ENCODE measurements around the gene SPART. TPM values are rescaled to one million over a fixed set of nuclear protein-coding genes. Genes with fewer than 3 reads are reported as not detected.
"Not testable (repeated sequence)": the region's sequence is repeated elsewhere in the genome, so short reads cannot be mapped to it uniquely, and the experiment has no call there.

SPART gene
- total RNA-seq, 1 donor = 102 TPM

- peaks cover 52% of the 10 kb centered on the region for H3K36me3 ChIP-seq (ENCODE audit: insufficient read depth, low read length)
- no peak overlapping the region for H2AFZ ChIP-seq (ENCODE audit: low read length)
- no peaks in the 10 kb centered on the region for H4K20me1 ChIP-seq (ENCODE audit: insufficient read depth, low read length)
- no peaks in the 10 kb centered on the region for H3K27me3 ChIP-seq (ENCODE audit: insufficient read depth, low read length)
- H3K4me3 ChIP-seq (ENCODE audit: insufficient read depth, low read length) = no peak overlapping the region
- peak overlapping the region; percentile 23 for H3K27ac ChIP-seq (ENCODE audit: low read depth, low read length)
- H3K4me2 ChIP-seq (ENCODE audit: insufficient read depth, low read length) = no peak overlapping the region
- peaks cover 62% of the 10 kb centered on the region for H3K79me2 ChIP-seq (ENCODE audit: insufficient read depth, low read length)
- no peak for DNase-seq (ENCODE audit: insufficient read length, low spot score, missing footprints)
- peaks cover 12% of the 10 kb centered on the region for H3K4me1 ChIP-seq (ENCODE audit: insufficient read depth, low read length)
- TF ChIP-seq, protein P1, sequence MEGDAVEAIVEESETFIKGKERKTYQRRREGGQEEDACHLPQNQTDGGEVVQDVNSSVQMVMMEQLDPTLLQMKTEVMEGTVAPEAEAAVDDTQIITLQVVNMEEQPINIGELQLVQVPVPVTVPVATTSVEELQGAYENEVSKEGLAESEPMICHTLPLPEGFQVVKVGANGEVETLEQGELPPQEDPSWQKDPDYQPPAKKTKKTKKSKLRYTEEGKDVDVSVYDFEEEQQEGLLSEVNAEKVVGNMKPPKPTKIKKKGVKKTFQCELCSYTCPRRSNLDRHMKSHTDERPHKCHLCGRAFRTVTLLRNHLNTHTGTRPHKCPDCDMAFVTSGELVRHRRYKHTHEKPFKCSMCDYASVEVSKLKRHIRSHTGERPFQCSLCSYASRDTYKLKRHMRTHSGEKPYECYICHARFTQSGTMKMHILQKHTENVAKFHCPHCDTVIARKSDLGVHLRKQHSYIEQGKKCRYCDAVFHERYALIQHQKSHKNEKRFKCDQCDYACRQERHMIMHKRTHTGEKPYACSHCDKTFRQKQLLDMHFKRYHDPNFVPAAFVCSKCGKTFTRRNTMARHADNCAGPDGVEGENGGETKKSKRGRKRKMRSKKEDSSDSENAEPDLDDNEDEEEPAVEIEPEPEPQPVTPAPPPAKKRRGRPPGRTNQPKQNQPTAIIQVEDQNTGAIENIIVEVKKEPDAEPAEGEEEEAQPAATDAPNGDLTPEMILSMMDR (IDR thresholded peaks at IDR 0.05; ENCODE audit: extremely low read depth, low read depth, low read length) = no peak
- H3K9me3 ChIP-seq (ENCODE audit: low read depth, low read length) = no peaks in the 10 kb centered on the region
These were observed 16.8 kb downstream of the SPART start for GRCh38 chr13:36329361-36329760.

- Histone ChIP-seq H3K4me3 (ENCODE audit: insufficient read depth, low read length) (no peak overlapping the region), H3K36me3 (ENCODE audit: insufficient read depth, low read length) (peaks cover 53% of the 10 kb centered on the region)
- TF ChIP-seq, protein P1 (IDR thresholded peaks at IDR 0.05; ENCODE audit: extremely low read depth, low read depth, low read length) = no peak
These were observed 17.4 kb downstream of the SPART start for GRCh38 chr13:36328821-36329220.

GRCh38 chr13:36325912-36326311 lies 20.3 kb downstream of the SPART start:
- H3K79me2 ChIP-seq (ENCODE audit: insufficient read depth, low read length) = peaks cover 34% of the 10 kb centered on the region
- H3K27me3 ChIP-seq (ENCODE audit: insufficient read depth, low read length) = no peaks in the 10 kb centered on the region
- H4K20me1 ChIP-seq (ENCODE audit: insufficient read depth, low read length) = peaks cover 2% of the 10 kb centered on the region
- no peak for DNase-seq (ENCODE audit: insufficient read length, low spot score, missing footprints)
- H3K4me3 ChIP-seq (ENCODE audit: insufficient read depth, low read length) = no peak overlapping the region
- no peak overlapping the region for H3K4me2 ChIP-seq (ENCODE audit: insufficient read depth, low read length)
- TF ChIP-seq, protein P1 (IDR thresholded peaks at IDR 0.05; ENCODE audit: extremely low read depth, low read depth, low read length) = no peak
- no peak overlapping the region for H2AFZ ChIP-seq (ENCODE audit: low read length)
- H3K9me3 ChIP-seq (ENCODE audit: low read depth, low read length) = no peaks in the 10 kb centered on the region
- H3K4me1 ChIP-seq (ENCODE audit: insufficient read depth, low read length) = peaks cover 4% of the 10 kb centered on the region
- H3K27ac ChIP-seq (ENCODE audit: low read depth, low read length) = no peak overlapping the region
- H3K36me3 ChIP-seq (ENCODE audit: insufficient read depth, low read length) = peaks cover 63% of the 10 kb centered on the region

More at GRCh38 chr13:36328821-36329220, 17.4 kb downstream of the SPART start:
- H4K20me1 ChIP-seq (ENCODE audit: insufficient read depth, low read length) = peaks cover under 1% of the 10 kb centered on the region
- H2AFZ ChIP-seq (ENCODE audit: low read length) = no peak overlapping the region
- no peak overlapping the region for H3K27ac ChIP-seq (ENCODE audit: low read depth, low read length)
- no peak for DNase-seq (ENCODE audit: insufficient read length, low spot score, missing footprints)
- H3K79me2 ChIP-seq (ENCODE audit: insufficient read depth, low read length) = peaks cover 56% of the 10 kb centered on the region
- H3K4me1 ChIP-seq (ENCODE audit: insufficient read depth, low read length) = peaks cover 11% of the 10 kb centered on the region
- no peaks in the 10 kb centered on the region for H3K27me3 ChIP-seq (ENCODE audit: insufficient read depth, low read length)
- no peak overlapping the region for H3K4me2 ChIP-seq (ENCODE audit: insufficient read depth, low read length)
- no peaks in the 10 kb centered on the region for H3K9me3 ChIP-seq (ENCODE audit: low read depth, low read length)

GRCh38 chr13:36324881-36325280 lies 21.3 kb downstream of the SPART start:
- H4K20me1 ChIP-seq (ENCODE audit: insufficient read depth, low read length); H2AFZ ChIP-seq (ENCODE audit: low read length); H3K4me1 ChIP-seq (ENCODE audit: insufficient read depth, low read length); H3K27ac ChIP-seq (ENCODE audit: low read depth, low read length); H3K27me3 ChIP-seq (ENCODE audit: insufficient read depth, low read length); DNase-seq (ENCODE audit: insufficient read length, low spot score, missing footprints); H3K4me2 ChIP-seq (ENCODE audit: insufficient read depth, low read length); H3K9me3 ChIP-seq (ENCODE audit: low read depth, low read length); H3K4me3 ChIP-seq (ENCODE audit: insufficient read depth, low read length): not testable (repeated sequence)
- peaks cover 24% of the 10 kb centered on the region for H3K79me2 ChIP-seq (ENCODE audit: insufficient read depth, low read length)
- peaks cover 61% of the 10 kb centered on the region for H3K36me3 ChIP-seq (ENCODE audit: insufficient read depth, low read length)
